Activated CD8-positive, alpha-beta T cell treated with anti-CD3 and anti-CD28 coated beads, Interleukin-2, amount 10 ng/mL, durations not matched to agents 7 days and 5 days (primary cell): Measurements from ENCODE around the gene SPON1. TPM values are rescaled to one million over a fixed set of nuclear protein-coding genes. Genes with fewer than 3 reads are reported as not detected.
A peak's percentile ranks its signal among the peaks of the same experiment; 100 is the strongest.
"Not testable (repeated sequence)": the region's sequence is repeated elsewhere in the genome, so short reads cannot be mapped to it uniquely, and the experiment has no call there.

Experiments
- ATAC-seq: fragments of 150-1000 bp; cut with Tn5 transposase; one replicate; pipeline ENCODE4 v1.10.0; 2021; ENCODE audit warnings: moderate library complexity
- CTCF ChIA-PET: fragments of 350-600 bp; sonication (Branson Sonifier 250); formaldehyde crosslinking; loops from one replicate; lab custom pipeline; 2021; ENCODE audit warnings: antibody characterized with exemption; lab: Charles Lee
- POLR2A ChIA-PET: fragments of 350-600 bp; sonication (Branson Sonifier 250); formaldehyde crosslinking; loops from one replicate; lab custom pipeline; 2021; ENCODE audit warnings: antibody characterized with exemption; lab: Charles Lee
- DNase-seq: peaks from one replicate; pipeline ENCODE4 v3.0.0-alpha.2; 2020
- H3K27ac Mint-ChIP-seq: one replicate; pipeline ENCODE4 v1.8.0; 2021; ENCODE audit warnings: mild to moderate bottlenecking, mixed read lengths
- H3K27me3 Mint-ChIP-seq: one replicate; pipeline ENCODE4 v1.8.0; 2021; ENCODE audit warnings: low read depth, mixed read lengths
- H3K36me3 Mint-ChIP-seq: one replicate; pipeline ENCODE4 v1.8.0; 2021; ENCODE audit warnings: low read depth, mixed read lengths
- H3K4me1 Mint-ChIP-seq: one replicate; pipeline ENCODE4 v1.8.0; 2021; ENCODE audit warnings: low read depth, mixed read lengths
- H3K4me3 Mint-ChIP-seq: one replicate; pipeline ENCODE4 v1.8.0; 2021; ENCODE audit warnings: mild to moderate bottlenecking, mixed read lengths
- H3K9me3 Mint-ChIP-seq: one replicate; pipeline ENCODE4 v1.8.0; 2022; ENCODE audit warnings: mixed read lengths; ENCODE audit not compliant: insufficient read depth
- total RNA-seq, 2 experiments: library from RNA; stranded (reverse); gene quantifications; one replicate each; pipeline ENCODE4 v1.2.3, GENCODE V29; 2021

The SPON1 gene
- total RNA-seq, 2 experiments from 2014 or later, result 0.42 to 0.47 TPM

GRCh38 chr11:14137284-14137683 lies 174.8 kb downstream of the SPON1 start:
- DNase-seq, result no peak
- ChIA-PET POLR2A (no interaction called here), CTCF (no interaction called here)
- Mint-ChIP-seq H3K27me3 (no peaks in the 10 kb centered on the region), H3K4me3 (no peak overlapping the region), H3K4me1 (no peaks in the 10 kb centered on the region), H3K36me3 (no peaks in the 10 kb centered on the region), H3K27ac (no peak overlapping the region), H3K9me3 (no peaks in the 10 kb centered on the region)
- no peak for ATAC-seq

DNA sequence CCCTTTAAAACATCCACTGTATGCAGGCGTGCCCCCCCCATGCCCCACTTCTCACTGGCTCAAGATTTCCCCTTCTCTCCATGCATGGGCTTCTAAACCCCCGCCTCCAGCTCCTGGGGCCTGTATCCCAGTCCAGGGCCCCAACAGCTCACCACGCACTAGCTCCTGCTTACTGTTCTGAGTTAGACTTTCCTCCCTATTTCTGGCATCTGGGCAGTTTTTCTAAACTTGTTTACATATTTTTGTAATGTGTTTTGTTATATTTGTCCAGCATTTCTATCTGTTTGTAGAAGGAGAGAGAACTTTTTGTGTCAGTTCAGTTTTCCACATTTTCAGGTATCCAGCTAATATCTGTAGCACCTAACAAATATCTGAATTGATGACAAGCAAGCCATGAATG lies 178.5 kb downstream of the SPON1 start:
- POLR2A ChIA-PET, result no interaction called here
- Mint-ChIP-seq H3K4me1 (no peaks in the 10 kb centered on the region), H3K36me3 (no peaks in the 10 kb centered on the region), H3K4me3 (no peak overlapping the region), H3K27me3 (no peaks in the 10 kb centered on the region), H3K27ac (no peak overlapping the region), H3K9me3 (no peaks in the 10 kb centered on the region)
- CTCF ChIA-PET, result interaction anchor here (1.4 kb wide), 1 partner anchor 368 kb away, joined by 3 read pairs; no protein-coding TSS in a partner anchor
- no peak for ATAC-seq
- DNase-seq, result no peak

DNA sequence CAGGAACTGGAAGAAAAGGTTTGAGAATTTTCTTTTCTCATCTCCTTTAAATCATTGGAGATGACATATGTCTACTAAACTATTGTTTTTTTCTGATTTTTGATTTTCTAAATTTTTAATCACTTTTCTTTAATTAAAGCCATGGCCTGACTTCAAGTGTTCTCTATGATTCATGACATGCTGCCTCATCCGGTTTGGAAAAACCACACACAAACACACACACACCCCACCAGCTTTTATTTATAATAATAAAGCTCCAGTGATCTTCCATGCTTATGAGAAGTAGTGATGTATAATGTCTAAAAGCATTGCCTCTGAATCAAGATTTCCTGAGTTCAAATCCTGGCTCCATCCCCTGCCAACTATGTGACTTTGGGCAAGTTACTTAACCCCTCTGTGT lies 179.2 kb downstream of the SPON1 start:
- H3K27me3 Mint-ChIP-seq, result no peaks in the 10 kb centered on the region
- ATAC-seq, result no peak
- no peaks in the 10 kb centered on the region for H3K4me1 Mint-ChIP-seq
- H3K36me3 Mint-ChIP-seq, result no peaks in the 10 kb centered on the region
- no peaks in the 10 kb centered on the region for H3K9me3 Mint-ChIP-seq
- POLR2A ChIA-PET, result no interaction called here
- no peak overlapping the region for H3K4me3 Mint-ChIP-seq
- CTCF ChIA-PET, result interaction anchor here (1.2 to 1.4 kb wide), 3 partner anchors 179 to 369 kb away, joined by 3 read pairs; partner anchors contain the start of gene SPON1
- no peak for DNase-seq
- no peak overlapping the region for H3K27ac Mint-ChIP-seq

DNA sequence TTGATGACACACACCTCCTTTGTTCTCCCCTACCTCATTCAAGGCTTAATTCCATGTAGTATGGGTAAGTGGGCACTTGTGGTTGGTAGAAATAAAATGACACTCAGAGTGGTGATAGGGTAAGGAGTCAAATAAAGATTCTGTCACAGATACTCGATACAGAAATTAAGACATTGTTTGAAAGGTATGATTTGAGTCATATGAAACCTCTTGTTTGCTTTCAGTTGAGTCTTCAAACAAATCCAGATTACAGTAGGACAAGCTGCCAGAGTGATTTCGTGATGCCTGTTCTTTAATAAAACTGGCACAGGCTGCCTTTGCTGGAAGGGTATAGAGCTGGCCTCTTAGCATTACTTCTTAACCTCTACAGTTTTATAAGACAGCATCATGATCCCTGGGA lies 182.4 kb downstream of the SPON1 start:
- Mint-ChIP-seq H3K27ac (no peak overlapping the region), H3K27me3 (no peaks in the 10 kb centered on the region), H3K4me1 (no peaks in the 10 kb centered on the region), H3K4me3 (no peak overlapping the region), H3K36me3 (no peaks in the 10 kb centered on the region), H3K9me3 (no peaks in the 10 kb centered on the region)
- no peak for DNase-seq
- no peak for ATAC-seq
- ChIA-PET POLR2A (no interaction called here), CTCF (interaction anchor here (5.1 kb wide), 1 partner anchor 182 kb away, joined by 37 read pairs; the partner anchor contains the start of gene SPON1)

GRCh38 chr11:14148653-14149273 lies 186.2 kb downstream of the SPON1 start:
- no peaks in the 10 kb centered on the region for H3K36me3 Mint-ChIP-seq
- ChIA-PET POLR2A (no interaction called here), CTCF (interaction anchor here (0.7 to 5.1 kb wide), 36 partner anchors 9 to 388 kb away, joined by 3 to 60 read pairs (median 4); partner anchors contain the start of gene SPON1)
- H3K27me3 Mint-ChIP-seq, result peaks cover 2% of the 10 kb centered on the region
- no peaks in the 10 kb centered on the region for H3K4me1 Mint-ChIP-seq
- ATAC-seq, result peak; percentile 79
- no peak for DNase-seq
- H3K27ac Mint-ChIP-seq, result no peak overlapping the region
- no peak overlapping the region for H3K4me3 Mint-ChIP-seq
- H3K9me3 Mint-ChIP-seq, result no peaks in the 10 kb centered on the region

DNA sequence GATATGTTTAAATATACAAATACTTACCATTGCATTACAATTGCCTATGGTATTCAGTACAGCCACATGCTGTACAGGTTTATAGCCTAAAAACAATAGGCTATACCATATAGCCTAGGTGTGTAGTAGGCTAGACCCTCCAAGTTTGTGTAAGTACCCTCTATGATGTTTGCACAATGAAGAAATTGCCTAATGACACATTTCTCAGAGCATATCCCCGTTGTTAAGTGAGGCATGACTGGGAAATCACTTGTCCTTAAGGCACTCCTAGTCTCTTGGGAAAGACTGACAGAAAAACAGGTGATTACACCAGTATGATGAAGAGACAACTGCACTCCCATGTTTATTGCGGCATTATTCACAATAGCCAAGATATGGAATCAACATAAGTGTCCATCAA lies 187.2 kb downstream of the SPON1 start:
- H3K36me3 Mint-ChIP-seq, result no peaks in the 10 kb centered on the region
- ChIA-PET POLR2A (no interaction called here), CTCF (interaction anchor here (0.8 to 5.1 kb wide), 21 partner anchors 8 to 380 kb away, joined by 3 to 60 read pairs (median 7); partner anchors contain the start of gene SPON1)
- no peak overlapping the region for H3K27ac Mint-ChIP-seq
- DNase-seq, result no peak
- H3K27me3 Mint-ChIP-seq, result peaks cover 2% of the 10 kb centered on the region
- no peaks in the 10 kb centered on the region for H3K4me1 Mint-ChIP-seq
- ATAC-seq, result no peak
- H3K9me3 Mint-ChIP-seq, result peaks cover 6% of the 10 kb centered on the region
- H3K4me3 Mint-ChIP-seq, result no peak overlapping the region

- H3K36me3 Mint-ChIP-seq, result no peaks in the 10 kb centered on the region
- no peaks in the 10 kb centered on the region for H3K4me1 Mint-ChIP-seq
- H3K27ac Mint-ChIP-seq, result no peak overlapping the region
- ChIA-PET CTCF (interaction anchor here (1.1 to 4.2 kb wide), 2 partner anchors 378 to 379 kb away, joined by 3 to 37 read pairs; no protein-coding TSS in a partner anchor), POLR2A (no interaction called here)
- H3K9me3 Mint-ChIP-seq, result peaks cover 7% of the 10 kb centered on the region
- H3K4me3 Mint-ChIP-seq, result no peak overlapping the region
- H3K27me3 Mint-ChIP-seq, result peaks cover 2% of the 10 kb centered on the region
- ATAC-seq (no peak), DNase-seq (no peak)
Observed at GRCh38 chr11:14150878-14151277, 188.4 kb downstream of the SPON1 start.

- POLR2A ChIA-PET, CTCF ChIA-PET, H3K4me1 Mint-ChIP-seq, H3K27ac Mint-ChIP-seq, H3K4me3 Mint-ChIP-seq, DNase-seq, ATAC-seq, H3K36me3 Mint-ChIP-seq, H3K27me3 Mint-ChIP-seq: not testable (repeated sequence)
- H3K9me3 Mint-ChIP-seq, result peaks cover 23% of the 10 kb centered on the region
Observed at GRCh38 chr11:14154103-14154502, 191.6 kb downstream of the SPON1 start.

- H3K27ac Mint-ChIP-seq, result no peak overlapping the region
- ChIA-PET POLR2A (no interaction called here), CTCF (interaction anchor here (1.0 to 2.3 kb wide), 3 partner anchors 10 to 383 kb away, joined by 3 to 13 read pairs (median 3); no protein-coding TSS in a partner anchor)
- no peak for DNase-seq
- ATAC-seq, result no peak
- no peaks in the 10 kb centered on the region for H3K27me3 Mint-ChIP-seq
- peaks cover 23% of the 10 kb centered on the region for H3K9me3 Mint-ChIP-seq
- H3K4me1 Mint-ChIP-seq, result no peaks in the 10 kb centered on the region
- no peak overlapping the region for H3K4me3 Mint-ChIP-seq
- peaks cover 4% of the 10 kb centered on the region for H3K36me3 Mint-ChIP-seq
Observed at GRCh38 chr11:14158393-14158792, 195.9 kb downstream of the SPON1 start.

DNA sequence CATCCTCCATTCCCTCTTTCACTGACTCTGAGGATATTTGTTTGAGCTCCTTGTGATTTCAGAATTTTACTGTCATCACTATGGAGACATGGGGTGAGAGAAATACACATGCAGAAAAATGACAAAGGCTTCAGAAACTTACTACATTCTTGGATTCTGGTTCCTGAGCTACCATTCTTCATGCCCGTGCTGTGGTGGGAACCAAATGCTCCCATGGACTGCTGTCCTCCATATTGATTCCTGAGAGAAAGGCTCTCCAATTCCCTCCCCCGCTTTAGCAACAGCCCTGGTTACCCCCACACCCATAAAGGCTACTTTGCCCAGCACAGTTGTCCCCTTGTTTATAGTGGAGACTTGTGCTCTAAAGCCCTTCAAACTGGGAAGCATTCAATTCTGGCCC lies 201.1 kb downstream of the SPON1 start:
- ATAC-seq (no peak), DNase-seq (no peak)
- H3K4me1 Mint-ChIP-seq, result peaks cover 9% of the 10 kb centered on the region
- peaks cover 25% of the 10 kb centered on the region for H3K9me3 Mint-ChIP-seq
- no peaks in the 10 kb centered on the region for H3K27me3 Mint-ChIP-seq
- peaks cover 2% of the 10 kb centered on the region for H3K36me3 Mint-ChIP-seq
- ChIA-PET CTCF (interaction anchor here (1.3 kb wide), 1 partner anchor 85 kb away, joined by 4 read pairs; no protein-coding TSS in a partner anchor), POLR2A (no interaction called here)
- H3K4me3 Mint-ChIP-seq, result no peak overlapping the region
- H3K27ac Mint-ChIP-seq, result no peak overlapping the region

DNA sequence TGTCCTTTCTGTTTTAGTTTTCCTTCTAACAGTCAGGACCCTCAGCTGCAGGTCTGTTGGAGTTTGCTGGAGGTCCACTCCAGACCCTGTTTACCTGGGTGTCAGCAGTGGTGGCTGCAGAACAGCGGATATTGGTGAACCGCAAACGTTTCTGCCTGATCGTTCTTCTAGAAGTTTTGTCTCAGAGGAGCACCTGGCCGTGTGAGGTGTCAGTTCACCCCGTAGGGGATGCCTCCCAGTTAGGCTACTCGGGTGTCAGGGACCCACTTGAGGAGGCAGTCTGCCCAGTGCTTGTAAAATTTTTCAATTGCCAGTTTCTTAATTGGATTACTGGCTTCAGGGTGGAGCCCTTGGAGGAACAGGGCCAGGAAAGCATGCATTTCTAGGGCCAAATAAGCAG lies 211.2 kb downstream of the SPON1 start:
- H3K9me3 Mint-ChIP-seq, H3K36me3 Mint-ChIP-seq, H3K4me3 Mint-ChIP-seq, ATAC-seq, H3K27me3 Mint-ChIP-seq, POLR2A ChIA-PET, DNase-seq, CTCF ChIA-PET, H3K27ac Mint-ChIP-seq: not testable (repeated sequence)
- peaks cover 12% of the 10 kb centered on the region for H3K4me1 Mint-ChIP-seq

GRCh38 chr11:14179116-14179820 lies 216.7 kb downstream of the SPON1 start:
- ATAC-seq, result no peak
- no peak overlapping the region for H3K27ac Mint-ChIP-seq
- CTCF ChIA-PET, result no interaction called here
- peaks cover 12% of the 10 kb centered on the region for H3K4me1 Mint-ChIP-seq
- H3K36me3 Mint-ChIP-seq, result no peaks in the 10 kb centered on the region
- H3K27me3 Mint-ChIP-seq, result peaks cover 3% of the 10 kb centered on the region
- no peaks in the 10 kb centered on the region for H3K9me3 Mint-ChIP-seq
- DNase-seq, result no peak
- POLR2A ChIA-PET, result no interaction called here
- H3K4me3 Mint-ChIP-seq, result no peak overlapping the region
